IMR-90 (cell line): ENCODE data around the gene KLHL41. TPM values are rescaled to one million over a fixed set of nuclear protein-coding genes. Genes with fewer than 3 reads are reported as not detected.

Experiments
- ATAC-seq: fragments of 200-7000 bp; cut with Tn5 transposase; 2 replicates; pipeline ENCODE4 v1.9.1; 2020; ENCODE audit warnings: low read depth, mild to moderate bottlenecking, moderate library complexity
- BruUV-seq: library from RNA; stranded (reverse); fragments of 400-500 nt; replicated peaks from 2 replicates; lab custom pipeline; 2021; lab: Mats Ljungman, UMichigan
- CTCF ChIA-PET: fragments of 300-600 bp; formaldehyde crosslinking; extraction: SDS; loops from one replicate; lab custom pipeline; 2021; ENCODE audit warnings: antibody characterized with exemption; lab: Yijun Ruan, JAX
- POLR2A ChIA-PET: fragments of 300-600 bp; sonication (Branson Sonifier 250); formaldehyde crosslinking; loops from one replicate; lab custom pipeline; 2022; ENCODE audit warnings: antibody characterized with exemption; ENCODE audit not compliant: unreplicated experiment; lab: Charles Lee
- DNase-seq: peaks from one replicate; pipeline ENCODE4 v3.0.0; 2013
- H2AFZ ChIP-seq: replicated peaks from 2 replicates; pipeline ENCODE3; 2013; ENCODE audit warnings: low read length, mild to moderate bottlenecking; ENCODE audit not compliant: poor library complexity
- H2AK5ac ChIP-seq: 2 replicates; pipeline ENCODE4 v1.6.1; 2013; ENCODE audit warnings: low read depth, low read length, inconsistent platforms
- H2AK9ac ChIP-seq: replicated peaks from 2 replicates; pipeline ENCODE3; 2013; ENCODE audit warnings: mild to moderate bottlenecking, low read depth, low read length, moderate library complexity; ENCODE audit not compliant: poor library complexity
- H2BK120ac ChIP-seq: 2 replicates; pipeline ENCODE4 v1.6.1; 2013; ENCODE audit warnings: low read depth, low read length, inconsistent platforms
- H2BK15ac ChIP-seq: 3 replicates; pipeline ENCODE4 v1.6.1; 2013; ENCODE audit warnings: low read depth, low read length, inconsistent platforms
- H2BK20ac ChIP-seq: 2 replicates; pipeline ENCODE4 v1.6.1; 2013; ENCODE audit warnings: low read depth, mild to moderate bottlenecking, inconsistent platforms, low read length, moderate library complexity
- H2BK5ac ChIP-seq: 2 replicates; pipeline ENCODE4 v1.6.1; 2013; ENCODE audit warnings: mild to moderate bottlenecking, low read depth, low read length, inconsistent platforms; ENCODE audit not compliant: poor library complexity, severe bottlenecking
- H3K14ac ChIP-seq: replicated peaks from 2 replicates; pipeline ENCODE4 v1.6.1; 2013; ENCODE audit warnings: low read depth, low read length, inconsistent platforms
- H3K18ac ChIP-seq: 2 replicates; pipeline ENCODE4 v1.6.1; 2013; ENCODE audit warnings: low read depth, low read length, control low read depth
- H3K23ac ChIP-seq: 2 replicates; pipeline ENCODE4 v1.6.1; 2013; ENCODE audit warnings: low read depth, low read length, inconsistent platforms
- H3K27ac ChIP-seq: 2 replicates; pipeline ENCODE4 v1.5.1; 2013; ENCODE audit warnings: mild to moderate bottlenecking, control low read depth, low read length; ENCODE audit not compliant: insufficient read depth
- H3K27me3 ChIP-seq: 2 replicates; pipeline ENCODE4 v1.6.1; 2013; ENCODE audit warnings: low read length; ENCODE audit not compliant: control insufficient read depth, insufficient read depth
- H3K36me3 ChIP-seq: 2 replicates; pipeline ENCODE4 v1.6.1; 2013; ENCODE audit warnings: low read length, mixed read lengths; ENCODE audit not compliant: control insufficient read depth, insufficient read depth
- H3K4ac ChIP-seq: 2 replicates; pipeline ENCODE4 v1.6.1; 2013; ENCODE audit warnings: low read depth, low read length, inconsistent platforms
- H3K4me1 ChIP-seq: 2 replicates; pipeline ENCODE4 v1.6.1; 2013; ENCODE audit warnings: low read length, mixed read lengths; ENCODE audit not compliant: control insufficient read depth, insufficient read depth
- H3K4me2 ChIP-seq: 2 replicates; pipeline ENCODE4 v1.6.1; 2013; ENCODE audit warnings: low read depth, mild to moderate bottlenecking, control low read depth, low read length, moderate library complexity
- H3K4me3 ChIP-seq: 2 replicates; pipeline ENCODE4 v1.5.1; 2013; ENCODE audit warnings: low read depth, mild to moderate bottlenecking, control low read depth, low read length, moderate library complexity; ENCODE audit not compliant: insufficient read depth
- H3K56ac ChIP-seq: 2 replicates; pipeline ENCODE4 v1.6.1; 2013; ENCODE audit warnings: low read length, inconsistent platforms; ENCODE audit not compliant: insufficient read depth; ENCODE audit errors: extremely low read depth
- H3K79me1 ChIP-seq, 2 experiments: 2 replicates each; pipeline ENCODE4 v1.6.1; 2013; ENCODE audit warnings: low read length in 2 of 2, inconsistent platforms in 1 of 2, low read depth in 1 of 2
- H3K9ac ChIP-seq: 2 replicates; pipeline ENCODE4 v1.6.1; 2013; ENCODE audit warnings: low read depth, low read length, control low read depth
- H3K9me1 ChIP-seq: 2 replicates; pipeline ENCODE4 v1.6.1; 2013; ENCODE audit warnings: low read length, inconsistent platforms; ENCODE audit not compliant: insufficient read depth
- H3K9me3 ChIP-seq: 2 replicates; pipeline ENCODE4 v1.6.1; 2013; ENCODE audit warnings: low read length; ENCODE audit not compliant: control insufficient read depth, insufficient read depth
- H4K20me1 ChIP-seq: 2 replicates; pipeline ENCODE4 v1.6.1; 2013; ENCODE audit warnings: low read length, inconsistent platforms; ENCODE audit not compliant: insufficient read depth
- H4K5ac ChIP-seq: 2 replicates; pipeline ENCODE4 v1.6.1; 2013; ENCODE audit warnings: mild to moderate bottlenecking, low read depth, low read length, control low read depth
- H4K8ac ChIP-seq, 2 experiments: 2 replicates each; pipeline ENCODE4 v1.6.1; 2013; ENCODE audit warnings: low read depth in 2 of 2, low read length in 2 of 2, control low read depth in 1 of 2, inconsistent platforms in 1 of 2
- H4K91ac ChIP-seq: 2 replicates; pipeline ENCODE4 v1.6.1; 2013; ENCODE audit warnings: low read depth, low read length, inconsistent platforms; ENCODE audit not compliant: insufficient read depth
- MAFK ChIP-seq: IDR thresholded peaks from 2 replicates; pipeline ENCODE4 v1.6.1; 2012; ENCODE audit warnings: low read depth, low read length, improper control_type of control experiment
- POLR2A ChIP-seq: IDR thresholded peaks from 2 replicates; pipeline ENCODE4 v1.6.1; 2012; ENCODE audit warnings: mild to moderate bottlenecking, low read depth, low read length
- dilution Hi-C: fragments of 300-500 bp; cut with HindIII; formaldehyde crosslinking; loops from one replicate; pipeline ENCODE4 v1.14.3; 2018; ENCODE audit warnings: low sequenced_read_pairs; ENCODE audit not compliant: unreplicated experiment
- in situ Hi-C: fragments of 300-500 bp; cut with MboI; formaldehyde crosslinking; loops from 3 replicates; pipeline ENCODE4 v1.14.3; 2019; ENCODE audit warnings: low sequenced_read_pairs, inconsistent platforms, mixed read lengths
- intact Hi-C: fragments of 100-400 bp; cut with micrococcal nuclease; formaldehyde crosslinking; loops from 2 replicates; pipeline ENCODE4 v1.10.0; 2022
- polyA plus RNA-seq, 3 experiments: library from polyadenylated mRNA; depleted of rRNA; stranded (reverse); fragments of >200 nt; gene quantifications; 2 replicates each; pipeline ENCODE4 v1.2.3, GENCODE V29; 2012; ENCODE audit warnings: low replicate concordance in 1 of 3
- total RNA-seq: library from RNA; depleted of rRNA; stranded (reverse); fragments of >200 nt; gene quantifications from 2 replicates; pipeline ENCODE4 v1.2.3, GENCODE V29; 2012

The KLHL41 gene
- total and polyA plus RNA-seq, 2 of the 4 experiments (the other 2 are of a cell fraction), result 0.10 to 0.18 TPM

GRCh38 chr2:169507698-169508097, 1.8 kb upstream of the KLHL41 start:
- TF ChIP-seq MAFK, result peak; percentile 97
- TF ChIP-seq POLR2A, result no peak
- Histone ChIP-seq H2BK15ac (no peak overlapping the region), H2AK5ac (no peak overlapping the region), H3K9me1 (peaks cover 5% of the 10 kb centered on the region; the same call in 1 of the 2 replicates), H3K14ac (no peak overlapping the region), H3K9ac (no peak overlapping the region), H4K5ac (no peak overlapping the region), H4K8ac (no peak overlapping the region; a peak in 1 of 4 replicates), H3K4me3 (no peak overlapping the region), H3K27me3 (no peaks in the 10 kb centered on the region), H2BK120ac (no peak overlapping the region), H3K56ac (no peak overlapping the region), H3K9me3 (0 out of 2 replicates have a peak, but pooled peaks cover 3% of the 10 kb centered on the region), H3K79me1 (no peaks in the 10 kb centered on the region), H3K4me2 (no peak overlapping the region), H3K18ac (no peak overlapping the region; the same call in 1 of the 2 replicates), H4K91ac (no peak overlapping the region), H2AFZ (no peak overlapping the region), H3K4ac (no peak overlapping the region), H4K20me1 (no peaks in the 10 kb centered on the region), H3K27ac (no peak overlapping the region), H3K36me3 (peaks cover 3% of the 10 kb centered on the region; the same call in 1 of the 2 replicates), H2AK9ac (no peak overlapping the region), H3K4me1 (peaks cover 2% of the 10 kb centered on the region; the same call in 1 of the 2 replicates), H3K23ac (no peak overlapping the region), H2BK20ac (no peak overlapping the region), H2BK5ac (peak overlapping the region; percentile 1)
- no TSS peak for BruUV-seq
- intact Hi-C loops (no loop called here), dilution Hi-C loops (no loop called here), in situ Hi-C loops (no loop called here)
- ChIA-PET CTCF (no interaction called here), POLR2A (interaction anchor here (0.5 kb wide), 1 partner anchor 274 kb away, joined by 3 read pairs; no protein-coding TSS in a partner anchor)
- ATAC-seq (peak; percentile 44), DNase-seq (peak; percentile 78)
